Cardiac muscle cell (in vitro differentiated cells and primary cell): Measurements from ENCODE around the gene BLZF1. TPM values are rescaled to one million over a fixed set of nuclear protein-coding genes. Genes with fewer than 3 reads are reported as not detected.

Source experiments
- DNase-seq, 2 donors: peaks; one replicate each; pipeline versions ENCODE4 v3.0.0 to v3.0.0-alpha.2; 2010 to 2017; ENCODE audit warnings: low read depth in 1 of 2, low spot score in 1 of 2
- H3K27ac ChIP-seq: fragments of 200-600 bp; sonication (generic); 2 replicates; pipeline ENCODE4 v1.5.1; 2016
- H3K27me3 ChIP-seq: fragments of 200-600 bp; sonication (generic); 2 replicates; pipeline ENCODE4 v1.6.0; 2016; ENCODE audit warnings: control low read depth
- H3K36me3 ChIP-seq: fragments of 200-600 bp; sonication (generic); 2 replicates; pipeline ENCODE4 v1.5.1; 2016; ENCODE audit warnings: control low read depth
- H3K4me1 ChIP-seq: fragments of 200-600 bp; sonication (generic); 2 replicates; pipeline ENCODE4 v1.8.1; 2017; ENCODE audit warnings: low read depth, mild to moderate bottlenecking, mixed run types
- H3K4me3 ChIP-seq: fragments of 200-600 bp; sonication (generic); 2 replicates; pipeline ENCODE4 v1.5.1; 2016; ENCODE audit warnings: mild to moderate bottlenecking
- H3K9me3 ChIP-seq: fragments of 200-600 bp; sonication (generic); 2 replicates; pipeline ENCODE4 v1.5.1; 2017; ENCODE audit warnings: low read depth, mild to moderate bottlenecking, control low read depth
- polyA plus RNA-seq: library from polyadenylated mRNA; unstranded; fragments of >200 nt; fragmentation: Nextera tagmentation; extraction: Ambion mirVana; gene quantifications from 2 replicates; pipeline ENCODE4 v1.2.1, GENCODE V29; 2016
- total RNA-seq: library from RNA; depleted of rRNA; stranded (reverse); fragments of >200 nt; gene quantifications from 2 replicates; pipeline ENCODE4 v1.2.3, GENCODE V29; 2016
- TF ChIP-seq, protein P1 (sequence below): IDR thresholded peaks from 2 replicates; pipeline ENCODE4 v1.5.1; 2012; ENCODE audit warnings: low read depth, mild to moderate bottlenecking, low read length

Gene BLZF1, protein sequence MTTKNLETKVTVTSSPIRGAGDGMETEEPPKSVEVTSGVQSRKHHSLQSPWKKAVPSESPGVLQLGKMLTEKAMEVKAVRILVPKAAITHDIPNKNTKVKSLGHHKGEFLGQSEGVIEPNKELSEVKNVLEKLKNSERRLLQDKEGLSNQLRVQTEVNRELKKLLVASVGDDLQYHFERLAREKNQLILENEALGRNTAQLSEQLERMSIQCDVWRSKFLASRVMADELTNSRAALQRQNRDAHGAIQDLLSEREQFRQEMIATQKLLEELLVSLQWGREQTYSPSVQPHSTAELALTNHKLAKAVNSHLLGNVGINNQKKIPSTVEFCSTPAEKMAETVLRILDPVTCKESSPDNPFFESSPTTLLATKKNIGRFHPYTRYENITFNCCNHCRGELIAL
- 11.1 and 17.3 TPM in 2 replicates for total RNA-seq
- 19.7 and 20.8 TPM in 2 replicates for polyA plus RNA-seq

DNA sequence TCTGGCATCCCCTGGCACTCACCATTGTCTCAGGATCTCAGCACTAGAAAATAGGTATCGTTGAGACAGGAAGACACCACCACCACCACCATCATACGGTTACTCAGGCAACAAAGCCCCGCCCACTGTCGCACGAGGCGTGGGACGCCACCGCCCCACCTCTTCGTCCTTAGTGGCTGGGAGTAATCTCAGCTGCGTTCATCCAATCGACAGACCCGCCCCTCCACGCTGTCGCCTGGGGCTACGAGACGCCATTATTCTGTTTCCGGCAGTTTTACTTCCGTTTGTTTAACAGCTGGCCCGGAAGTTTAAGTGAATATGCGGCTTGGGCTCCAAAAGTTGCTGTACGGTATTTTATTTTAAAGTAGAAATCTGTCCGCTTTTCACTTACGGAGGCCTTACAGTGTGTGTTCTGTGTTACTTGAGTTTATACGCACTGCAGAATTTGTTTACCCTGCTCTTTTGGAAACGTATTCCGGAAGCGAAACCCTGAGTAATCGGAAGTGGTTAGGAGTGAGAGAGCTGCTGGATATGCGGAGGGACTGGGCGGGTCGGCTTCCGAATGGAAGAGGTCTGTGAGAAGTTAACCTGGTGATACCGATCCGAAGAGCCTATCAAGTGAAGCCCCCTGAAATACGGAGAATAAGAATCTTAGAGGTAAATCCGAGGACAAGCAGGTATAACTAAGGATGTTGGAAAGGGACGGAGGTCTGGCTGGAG lies at the start of gene BLZF1, which contains the start of gene NME7:
BLZF1 (plus strand) TSS at position 510 of the 720 bp plus-strand sequence. CDS start 1,328 bp downstream, outside the sequence.
NME7 (minus strand) TSS at position 112 of the 720 bp plus-strand sequence; CDS start at position 25, 87 bp downstream.
- TF ChIP-seq, protein P1, sequence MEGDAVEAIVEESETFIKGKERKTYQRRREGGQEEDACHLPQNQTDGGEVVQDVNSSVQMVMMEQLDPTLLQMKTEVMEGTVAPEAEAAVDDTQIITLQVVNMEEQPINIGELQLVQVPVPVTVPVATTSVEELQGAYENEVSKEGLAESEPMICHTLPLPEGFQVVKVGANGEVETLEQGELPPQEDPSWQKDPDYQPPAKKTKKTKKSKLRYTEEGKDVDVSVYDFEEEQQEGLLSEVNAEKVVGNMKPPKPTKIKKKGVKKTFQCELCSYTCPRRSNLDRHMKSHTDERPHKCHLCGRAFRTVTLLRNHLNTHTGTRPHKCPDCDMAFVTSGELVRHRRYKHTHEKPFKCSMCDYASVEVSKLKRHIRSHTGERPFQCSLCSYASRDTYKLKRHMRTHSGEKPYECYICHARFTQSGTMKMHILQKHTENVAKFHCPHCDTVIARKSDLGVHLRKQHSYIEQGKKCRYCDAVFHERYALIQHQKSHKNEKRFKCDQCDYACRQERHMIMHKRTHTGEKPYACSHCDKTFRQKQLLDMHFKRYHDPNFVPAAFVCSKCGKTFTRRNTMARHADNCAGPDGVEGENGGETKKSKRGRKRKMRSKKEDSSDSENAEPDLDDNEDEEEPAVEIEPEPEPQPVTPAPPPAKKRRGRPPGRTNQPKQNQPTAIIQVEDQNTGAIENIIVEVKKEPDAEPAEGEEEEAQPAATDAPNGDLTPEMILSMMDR, result no peak
- DNase-seq, result peak; percentile 97 to 98
- Histone ChIP-seq H3K27ac (peak within 1 kb of the TSS; percentile 68), H3K4me3 (peak within 1 kb of the TSS; percentile 54), H3K4me1 (peaks cover 10% of the 10 kb centered on the region), H3K36me3 (peaks cover 8% of the 10 kb centered on the region), H3K27me3 (no peaks in the 10 kb centered on the region), H3K9me3 (no peaks in the 10 kb centered on the region)

DNA sequence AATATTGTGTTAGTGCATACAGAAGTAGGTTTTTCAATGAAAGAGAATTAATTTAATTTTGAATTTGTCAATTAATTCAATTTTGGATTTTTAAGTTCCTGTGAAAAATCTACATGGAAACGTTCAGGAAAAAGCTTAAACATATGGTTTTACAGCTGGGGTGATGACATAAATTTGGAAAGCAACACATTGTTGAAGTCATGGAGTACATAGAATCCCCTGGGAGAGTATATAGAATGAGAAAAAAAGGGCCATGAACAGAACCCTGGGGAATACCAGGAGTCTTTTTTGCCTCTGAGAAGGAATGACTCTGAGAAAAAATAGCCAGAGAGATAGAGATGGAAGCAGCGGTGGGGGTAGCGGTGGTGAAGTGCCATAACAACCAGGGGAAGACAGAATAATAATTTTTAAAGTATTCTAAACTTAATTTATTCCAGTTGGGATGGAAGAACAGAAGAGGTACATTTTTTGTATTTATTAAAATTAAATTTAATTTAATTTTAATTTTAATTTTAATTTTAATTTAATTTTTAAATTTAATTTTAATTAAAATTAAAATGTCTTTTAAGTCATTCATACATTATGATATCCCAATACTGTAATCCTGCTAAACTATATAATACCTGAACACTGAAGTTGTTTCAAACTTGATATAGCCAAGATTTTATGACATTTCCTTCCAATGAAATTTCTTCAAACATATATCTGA lies 49.3 kb upstream of the BLZF1 start:
- no peak overlapping the region for H3K4me3 ChIP-seq
- no peaks in the 10 kb centered on the region for H3K27me3 ChIP-seq
- no peaks in the 10 kb centered on the region for H3K36me3 ChIP-seq
- H3K9me3 ChIP-seq, result no peaks in the 10 kb centered on the region
- no peaks in the 10 kb centered on the region for H3K4me1 ChIP-seq
- no peak overlapping the region for H3K27ac ChIP-seq
- peak in 1 of 2 donors; percentile 37 for DNase-seq
- TF ChIP-seq, protein P1, result no peak

DNA sequence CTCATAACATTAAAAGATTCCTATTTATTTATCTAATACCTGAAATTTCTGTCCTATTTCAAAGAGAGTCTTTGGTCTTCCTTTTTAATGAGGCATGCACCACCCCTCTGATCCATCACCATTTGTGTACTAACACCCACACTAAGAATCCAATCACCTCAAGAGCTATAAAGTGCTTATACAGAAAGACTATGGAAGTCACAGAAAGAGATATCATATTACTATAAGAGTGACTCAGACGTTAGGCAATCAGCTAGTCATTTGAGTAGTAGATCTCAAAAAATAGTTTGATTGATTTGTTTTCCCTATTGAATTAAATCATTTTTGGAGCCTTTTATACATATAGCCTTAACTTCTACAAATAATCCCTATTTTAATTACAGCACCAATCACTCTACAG lies 46.5 kb upstream of the BLZF1 start:
- Histone ChIP-seq H3K36me3 (no peaks in the 10 kb centered on the region), H3K9me3 (no peaks in the 10 kb centered on the region), H3K27me3 (no peaks in the 10 kb centered on the region), H3K27ac (no peak overlapping the region), H3K4me1 (no peaks in the 10 kb centered on the region), H3K4me3 (no peak overlapping the region)
- TF ChIP-seq, protein P1, result no peak
- peak in 1 of 2 donors; percentile 43 for DNase-seq

DNA sequence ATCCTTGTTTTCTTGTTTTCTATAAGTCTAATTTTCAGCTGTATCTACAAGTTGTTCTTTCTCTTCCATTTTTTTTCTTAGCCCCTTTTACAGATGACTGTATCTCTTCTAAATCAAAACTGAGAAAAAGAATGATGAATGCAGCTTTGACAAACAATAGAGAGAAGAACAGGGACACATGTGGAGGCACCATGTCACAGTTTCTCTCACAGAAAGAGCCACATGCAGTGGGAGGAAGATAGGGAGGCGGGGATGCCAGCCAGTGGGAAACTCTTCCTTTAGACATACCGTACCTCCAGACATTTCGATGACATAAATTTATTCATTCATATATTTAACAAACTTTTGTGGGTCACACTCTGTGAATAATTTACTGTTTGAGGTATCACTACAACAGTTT lies 45.9 kb upstream of the BLZF1 start:
- TF ChIP-seq, protein P1, result no peak
- Histone ChIP-seq H3K36me3 (no peaks in the 10 kb centered on the region), H3K9me3 (no peaks in the 10 kb centered on the region), H3K27ac (no peak overlapping the region), H3K27me3 (no peaks in the 10 kb centered on the region), H3K4me1 (no peaks in the 10 kb centered on the region), H3K4me3 (no peak overlapping the region)
- no peak for DNase-seq

DNA sequence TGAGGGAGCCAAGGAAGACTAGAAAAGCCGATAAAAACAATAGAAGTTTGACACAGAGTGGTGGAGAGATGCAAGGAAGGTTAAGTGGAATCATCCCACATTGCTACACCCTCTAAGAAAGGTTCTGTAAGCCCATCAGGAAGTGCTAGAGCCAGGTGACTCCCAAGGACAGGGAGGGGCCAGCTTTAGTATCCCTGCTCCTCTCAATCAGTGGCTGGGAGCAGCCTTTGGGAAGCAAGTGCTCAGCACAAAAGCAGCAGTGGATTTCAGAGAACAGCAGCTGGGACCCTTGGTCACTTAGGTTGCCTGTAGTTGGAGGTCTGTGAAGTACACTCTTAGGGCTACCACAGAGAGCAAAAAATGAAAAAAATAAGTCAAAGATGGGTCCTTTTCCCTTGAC lies 42.9 kb upstream of the BLZF1 start:
- Histone ChIP-seq H3K27ac (peak overlapping the region; percentile 14), H3K27me3 (no peaks in the 10 kb centered on the region), H3K4me1 (no peaks in the 10 kb centered on the region), H3K4me3 (no peak overlapping the region), H3K36me3 (no peaks in the 10 kb centered on the region), H3K9me3 (no peaks in the 10 kb centered on the region)
- TF ChIP-seq, protein P1, result no peak
- DNase-seq, result peak in 1 of 2 donors; percentile 1
